Mononuclear cell (primary cell): ENCODE measurements around the gene USP24. TPM values are rescaled to one million over a fixed set of nuclear protein-coding genes. Genes with fewer than 3 reads are reported as not detected.
"Not testable (repeated sequence)": the region's sequence is repeated elsewhere in the genome, so short reads cannot be mapped to it uniquely, and the experiment has no call there.

Experiments used
- H3K27me3 ChIP-seq: 2 replicates; pipeline ENCODE4 v1.6.0; 2011; ENCODE audit warnings: low read length, control low read depth; ENCODE audit not compliant: insufficient read depth
- H3K4me1 ChIP-seq: 2 replicates; pipeline ENCODE4 v1.5.1; 2011; ENCODE audit warnings: mild to moderate bottlenecking, low read length, control low read depth; ENCODE audit not compliant: insufficient read depth
- H3K4me3 ChIP-seq: 2 replicates; pipeline ENCODE4 v1.5.1; 2011; ENCODE audit warnings: mild to moderate bottlenecking, low read length, moderate library complexity
- H3K9me3 ChIP-seq: 2 replicates; pipeline ENCODE4 v1.5.1; 2011; ENCODE audit warnings: low read depth, mild to moderate bottlenecking, control low read depth, low read length
- total RNA-seq: library from RNA; depleted of rRNA; stranded (reverse); fragments of >200 nt; gene quantifications from one replicate; pipeline ENCODE4 v1.2.3, GENCODE V29; 2012

The USP24 gene
- total RNA-seq, 1 donor, result 101 TPM

DNA sequence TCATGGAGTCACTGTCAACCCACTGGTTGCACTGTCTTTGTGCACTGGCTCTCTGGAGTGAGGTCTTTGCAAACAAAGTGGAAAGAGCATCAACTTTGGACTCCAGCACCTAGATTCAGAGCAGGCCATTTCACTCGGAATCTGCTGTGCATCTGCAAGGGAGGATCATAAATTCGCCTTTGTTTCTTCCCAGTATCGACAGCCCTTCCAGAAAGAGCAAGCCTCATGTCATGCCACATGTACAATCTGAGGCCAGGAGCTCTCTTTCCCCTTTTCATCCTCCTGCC lies 176.7 kb downstream of the USP24 start:
- peaks cover 37% of the 10 kb centered on the region for H3K27me3 ChIP-seq
- H3K4me3 ChIP-seq, result no peak overlapping the region
- H3K9me3 ChIP-seq, result no peaks in the 10 kb centered on the region
- peaks cover 7% of the 10 kb centered on the region for H3K4me1 ChIP-seq

DNA sequence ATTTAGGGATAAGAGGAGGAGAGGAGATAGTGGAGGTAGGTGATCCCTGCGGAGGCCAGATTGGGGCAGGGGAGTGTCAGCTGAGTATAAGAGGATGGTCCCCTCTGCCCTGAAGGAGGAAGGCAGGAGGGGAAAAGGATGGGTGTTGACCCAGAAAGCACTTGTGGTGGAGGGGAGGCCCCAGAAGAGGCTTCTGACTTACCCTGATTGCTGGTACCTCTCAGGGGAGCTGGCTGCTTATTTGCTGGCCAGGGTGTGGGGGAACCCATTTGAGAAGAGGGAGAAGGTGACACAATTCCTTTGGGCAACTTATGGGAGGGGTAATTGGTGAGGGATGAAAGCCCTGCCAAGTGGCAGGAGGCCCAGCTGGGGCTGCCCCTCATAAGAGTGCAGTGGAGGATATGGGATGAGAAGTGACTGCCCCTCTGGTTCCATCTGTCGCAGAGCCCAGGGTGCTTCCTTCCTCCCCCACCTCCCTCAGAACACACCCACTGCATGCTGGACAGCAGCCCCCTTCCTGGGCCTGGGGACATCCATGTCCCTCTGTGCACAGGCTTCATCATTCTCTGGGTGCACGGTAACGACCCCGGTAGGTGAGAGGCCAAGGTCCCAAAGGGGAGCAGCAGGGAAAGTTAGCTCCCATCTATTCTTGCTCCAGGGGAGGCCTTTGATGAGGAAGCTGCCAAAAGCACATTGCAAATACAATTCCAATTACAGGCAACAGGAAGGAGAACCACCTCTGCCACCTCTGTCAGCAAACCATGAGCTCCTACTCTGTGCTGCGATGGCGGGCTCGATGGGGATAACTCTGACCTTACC lies 177.2 kb downstream of the USP24 start:
- H3K9me3 ChIP-seq, result no peaks in the 10 kb centered on the region
- H3K4me3 ChIP-seq, result no peak overlapping the region
- peaks cover 37% of the 10 kb centered on the region for H3K27me3 ChIP-seq
- H3K4me1 ChIP-seq, result peaks cover 7% of the 10 kb centered on the region

DNA sequence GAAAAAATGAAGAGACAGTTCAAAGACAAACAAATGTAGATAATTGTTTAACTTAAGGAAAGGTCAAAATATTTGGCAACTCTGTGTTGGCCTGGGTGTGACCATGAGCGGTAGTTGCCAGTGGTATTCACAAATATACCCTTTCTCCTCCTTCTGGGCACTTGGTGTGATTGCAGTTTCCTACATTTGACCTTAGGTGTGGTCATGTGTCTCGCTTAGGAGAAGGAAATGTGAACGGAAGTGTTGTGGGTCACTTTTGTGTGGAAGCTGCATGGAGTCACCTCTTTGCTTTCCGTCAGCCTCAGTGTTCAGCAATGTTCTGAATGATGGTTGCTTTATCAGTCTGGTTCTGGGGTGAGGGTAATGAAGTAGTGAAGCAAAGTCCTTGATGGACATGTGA lies 179.3 kb downstream of the USP24 start:
- Histone ChIP-seq H3K4me1 (peaks cover 7% of the 10 kb centered on the region), H3K4me3 (no peak overlapping the region), H3K27me3 (peaks cover 30% of the 10 kb centered on the region), H3K9me3 (no peaks in the 10 kb centered on the region)

DNA sequence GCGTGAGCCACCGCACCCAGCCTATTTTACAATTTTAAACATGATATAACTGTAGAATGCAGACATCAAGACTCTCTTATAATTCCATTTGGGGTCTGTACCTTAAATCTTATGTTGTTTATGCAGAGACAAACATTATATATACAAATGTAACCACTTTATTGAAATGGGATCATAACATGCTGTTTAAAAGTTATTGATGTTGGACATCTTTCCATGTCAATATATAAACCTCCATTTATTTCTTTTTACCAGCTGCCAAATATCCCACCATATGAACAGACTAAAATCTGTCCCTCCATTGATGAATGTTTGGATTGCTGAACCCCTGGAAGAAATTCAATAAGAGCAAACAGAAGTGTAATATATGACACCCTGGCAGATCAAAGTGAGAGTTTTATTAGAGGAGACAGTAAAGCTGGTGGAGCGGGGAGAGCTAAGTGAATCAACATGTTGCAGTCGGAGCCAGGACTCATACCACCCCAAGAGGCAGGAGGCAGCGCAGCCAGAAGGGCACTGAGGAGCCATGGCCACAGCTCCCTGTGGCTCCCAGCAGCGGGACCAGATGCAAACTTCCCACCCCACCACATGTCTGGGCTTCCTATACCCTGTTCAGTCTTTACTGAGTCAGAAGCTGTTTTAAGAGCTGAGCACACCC lies 180.6 kb downstream of the USP24 start:
- Histone ChIP-seq H3K4me3 (no peak overlapping the region), H3K9me3 (no peaks in the 10 kb centered on the region), H3K27me3 (peaks cover 20% of the 10 kb centered on the region), H3K4me1 (peaks cover 7% of the 10 kb centered on the region)

DNA sequence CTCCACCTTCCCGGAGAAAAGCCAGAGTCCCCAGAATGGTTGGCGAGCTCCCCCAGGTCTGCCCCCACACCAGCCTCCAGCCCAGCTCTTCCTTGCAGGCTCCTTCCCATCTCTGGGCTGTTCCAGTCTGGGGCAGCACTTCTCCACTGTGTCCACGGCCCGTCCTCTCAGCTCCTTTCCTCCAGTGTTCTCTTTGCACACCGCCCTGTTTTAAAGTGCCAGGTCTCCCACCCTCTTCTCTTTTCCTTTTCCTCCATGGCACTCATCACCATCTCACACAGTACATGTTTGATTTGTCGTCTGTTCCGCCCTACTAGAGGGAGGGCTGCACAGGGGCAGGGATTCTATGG lies 181.9 kb downstream of the USP24 start:
- Histone ChIP-seq H3K4me3 (no peak overlapping the region), H3K9me3 (no peaks in the 10 kb centered on the region), H3K27me3 (peaks cover 10% of the 10 kb centered on the region), H3K4me1 (peaks cover 7% of the 10 kb centered on the region)

DNA sequence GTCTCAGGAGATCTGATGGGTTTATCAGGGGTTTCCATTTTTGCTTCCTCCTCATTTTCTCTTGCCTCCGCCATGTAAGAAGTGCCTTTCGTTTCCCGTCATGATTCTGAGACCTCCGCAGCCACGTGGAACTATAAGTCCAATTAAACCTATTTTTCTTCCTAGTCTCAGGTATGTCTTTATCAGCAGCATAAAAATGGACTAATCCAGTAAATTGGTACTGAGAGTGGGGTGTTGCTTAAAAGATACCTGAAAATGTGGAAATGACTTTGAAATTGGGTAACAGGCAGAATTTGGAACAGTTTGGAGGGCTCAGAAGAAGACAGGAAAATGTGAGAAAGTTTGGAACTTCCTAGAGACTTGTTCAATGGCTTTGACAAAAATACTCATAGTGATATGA lies 184.1 kb downstream of the USP24 start:
- not testable (repeated sequence) for H3K27me3 ChIP-seq, H3K9me3 ChIP-seq, H3K4me1 ChIP-seq, H3K4me3 ChIP-seq

DNA sequence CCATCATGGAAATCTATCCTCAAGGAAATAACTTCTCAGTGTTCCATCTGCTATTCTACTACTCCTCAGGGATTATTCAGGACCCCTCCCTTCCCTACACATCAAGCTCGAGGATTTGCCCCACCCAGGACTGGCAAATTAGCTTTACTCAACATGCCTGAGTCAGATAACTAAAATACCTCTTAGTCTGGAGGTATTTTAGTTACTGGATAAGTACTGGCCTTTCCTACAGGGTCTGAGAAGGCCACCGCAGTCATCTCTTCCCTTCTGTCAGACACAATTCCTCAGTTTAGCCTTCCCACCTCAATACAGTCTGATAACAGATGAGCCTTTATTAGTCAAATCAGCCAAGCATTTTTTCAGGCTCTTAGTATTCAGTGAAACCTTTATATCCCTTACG lies 188.5 kb downstream of the USP24 start:
- not testable (repeated sequence) for H3K4me3 ChIP-seq, H3K4me1 ChIP-seq, H3K27me3 ChIP-seq, H3K9me3 ChIP-seq

DNA sequence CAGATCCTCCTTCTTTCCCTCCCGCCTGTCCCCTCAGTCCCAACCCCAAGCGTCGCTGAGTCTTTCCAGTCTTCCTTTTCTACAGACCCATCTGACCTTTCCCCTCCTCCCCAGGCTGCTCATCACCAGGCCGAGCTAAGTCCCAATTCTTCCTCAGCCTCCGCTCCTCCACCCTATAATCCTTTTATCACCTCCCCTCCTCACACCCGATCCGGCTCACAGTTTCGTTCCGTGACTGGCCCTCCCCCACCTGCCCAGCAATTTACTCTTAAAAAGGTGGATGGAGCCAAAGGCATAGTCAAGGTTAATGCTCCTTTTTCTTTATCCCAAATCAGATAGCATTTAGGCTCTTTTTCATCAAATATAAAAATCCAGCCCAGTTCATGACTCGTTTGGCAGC lies 191.0 kb downstream of the USP24 start:
- not testable (repeated sequence) for H3K4me3 ChIP-seq, H3K9me3 ChIP-seq, H3K27me3 ChIP-seq, H3K4me1 ChIP-seq

DNA sequence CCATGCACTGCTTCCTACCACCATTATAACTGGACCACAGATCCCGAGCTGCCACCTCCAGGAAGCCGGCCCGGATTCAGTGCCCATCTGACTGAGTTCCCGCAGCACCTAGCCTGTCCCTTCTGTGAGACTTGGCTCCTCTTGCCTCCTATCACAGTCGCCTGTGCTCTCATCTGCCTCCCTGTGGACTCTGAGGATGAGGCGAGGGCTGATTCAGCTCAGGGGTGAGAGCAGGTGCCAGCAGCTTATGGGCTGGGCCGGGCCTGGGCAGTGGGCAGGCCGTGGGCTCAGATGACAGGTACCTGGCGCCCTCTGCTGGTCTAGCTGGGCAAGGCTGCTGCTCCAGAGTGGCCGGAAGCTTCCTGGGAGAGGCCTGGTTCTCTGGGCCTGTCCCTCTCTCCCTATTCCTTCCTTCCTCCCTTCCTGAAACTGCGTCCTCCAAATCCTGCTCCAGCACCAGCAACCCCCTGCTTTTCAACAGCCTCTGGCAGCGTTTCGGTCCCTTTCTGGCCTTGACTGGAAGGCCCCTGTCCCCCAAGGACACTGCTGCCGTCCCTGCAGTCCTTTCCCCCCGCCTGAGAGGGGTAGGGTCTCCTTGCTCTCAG lies 193.1 kb downstream of the USP24 start:
- Histone ChIP-seq H3K4me1 (no peaks in the 10 kb centered on the region), H3K4me3 (no peak overlapping the region), H3K9me3 (no peaks in the 10 kb centered on the region), H3K27me3 (no peaks in the 10 kb centered on the region)

DNA sequence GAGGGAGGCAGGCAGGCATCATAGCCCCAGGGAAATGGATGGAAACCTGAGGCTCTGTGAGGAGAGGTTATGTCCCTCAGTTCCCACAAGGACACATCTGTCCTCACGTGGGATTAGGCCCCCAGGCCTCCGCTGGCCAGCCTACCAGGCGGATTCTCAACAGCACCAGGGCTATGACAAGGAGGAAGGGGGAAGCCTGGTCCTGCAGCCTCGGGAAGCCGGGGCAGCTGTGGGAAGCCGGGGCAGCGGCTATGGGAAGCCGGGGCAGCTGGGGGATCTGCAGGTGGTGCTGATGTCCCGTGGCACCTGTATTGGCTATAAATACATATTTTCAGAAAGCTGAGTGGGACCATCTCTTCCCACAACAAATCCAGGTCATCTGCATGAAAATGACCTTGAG lies 196.8 kb downstream of the USP24 start:
- Histone ChIP-seq H3K4me3 (no peak overlapping the region), H3K27me3 (no peaks in the 10 kb centered on the region), H3K9me3 (no peaks in the 10 kb centered on the region), H3K4me1 (no peaks in the 10 kb centered on the region)

Other genes starting within 250 kb of the USP24 start
- gene TMEM61, start 234.7 kb downstream of the USP24 start, total RNA-seq, result not detected
- gene BSND, start 216.4 kb downstream of the USP24 start, total RNA-seq, result not detected
- gene PCSK9, start 175.8 kb downstream of the USP24 start, total RNA-seq, result not detected